Colonic mucosa (tissue), 4 donors: ENCODE results near the gene SH3GLB1. TPM values are rescaled to one million over a fixed set of nuclear protein-coding genes. Genes with fewer than 3 reads are reported as not detected.

ENCODE experiments used
- DNase-seq: peaks from one replicate; pipeline ENCODE4 v3.0.0-alpha.2; 2020
- H3K27ac ChIP-seq: fragments of 200-600 bp; one replicate; pipeline ENCODE4 v1.8.0; 2021
- H3K27me3 ChIP-seq: fragments of 200-600 bp; one replicate; pipeline ENCODE4 v1.8.0; 2021
- H3K36me3 ChIP-seq: fragments of 200-600 bp; one replicate; pipeline ENCODE4 v1.8.0; 2021
- H3K4me1 ChIP-seq: fragments of 200-600 bp; one replicate; pipeline ENCODE4 v1.8.0; 2021; ENCODE audit warnings: mild to moderate bottlenecking
- H3K4me3 ChIP-seq: fragments of 200-600 bp; one replicate; pipeline ENCODE4 v1.8.0; 2021
- H3K9ac ChIP-seq, 2 donors: one replicate each; pipeline ENCODE4 v1.7.0; 2013; ENCODE audit warnings: control low read depth in 2 of 2, low read depth in 2 of 2, low read length in 2 of 2
- H3K9me3 ChIP-seq: fragments of 200-600 bp; one replicate; pipeline ENCODE4 v1.8.0; 2021
- CTCF ChIP-seq: fragments of 200-600 bp; IDR thresholded peaks from one replicate; pipeline ENCODE4 v1.8.0; 2022; ENCODE audit warnings: antibody characterized with exemption, mild to moderate bottlenecking
- intact Hi-C: fragments of 100-400 bp; cut with DNase I; formaldehyde crosslinking; loops from one replicate; pipeline ENCODE4 v1.14.1; 2022
- total RNA-seq, 2 donors: library from RNA; stranded (reverse); fragmentation: NEBNext Ultra II Directional in 1 of 2; extraction: Animal tissue kit (Norgen Biotek cat#: 25700) in 1 of 2; gene quantifications; one replicate each; pipeline ENCODE4 v1.2.1, GENCODE V29; 2021
- donor health status: healthy.
- donor health status: DM: no; HTN: no; CAD: no.
- donor health status: DM: no; HTN: no; CAD: no.

The SH3GLB1 gene
- total RNA-seq, 2 donors from 2014 or later = 76.7 to 134 TPM

GRCh38 chr1:86739648-86740509 is 35.5 kb downstream of the SH3GLB1 start:
- Histone ChIP-seq H3K36me3 (peaks cover 13% of the 10 kb centered on the region), H3K27ac (no peak overlapping the region), H3K27me3 (no peaks in the 10 kb centered on the region), H3K9ac (no peak overlapping the region), H3K4me1 (no peaks in the 10 kb centered on the region), H3K9me3 (no peaks in the 10 kb centered on the region), H3K4me3 (no peak overlapping the region)
- TF ChIP-seq CTCF = no peak
- intact Hi-C loops = no loop called here
- no peak for DNase-seq

- H3K9ac ChIP-seq = no peak overlapping the region
- H3K4me1 ChIP-seq = no peaks in the 10 kb centered on the region
- TF ChIP-seq CTCF = peak; percentile 47
- no peak overlapping the region for H3K27ac ChIP-seq
- intact Hi-C loops = no loop called here
- H3K9me3 ChIP-seq = no peaks in the 10 kb centered on the region
- H3K36me3 ChIP-seq = peaks cover 13% of the 10 kb centered on the region
- no peaks in the 10 kb centered on the region for H3K27me3 ChIP-seq
- no peak overlapping the region for H3K4me3 ChIP-seq
- DNase-seq = no peak
These were observed 37.7 kb downstream of the SH3GLB1 start for GRCh38 chr1:86741947-86742572.

GRCh38 chr1:86747304-86747703 is 42.9 kb downstream of the SH3GLB1 start:
- intact Hi-C loops = no loop called here

GRCh38 chr1:86748622-86749373 is 44.4 kb downstream of the SH3GLB1 start:
- Histone ChIP-seq H3K4me1 (no peaks in the 10 kb centered on the region), H3K9ac (no peak overlapping the region), H3K36me3 (no peaks in the 10 kb centered on the region), H3K9me3 (no peaks in the 10 kb centered on the region), H3K27ac (no peak overlapping the region), H3K4me3 (no peak overlapping the region), H3K27me3 (no peaks in the 10 kb centered on the region)
- no peak for TF ChIP-seq CTCF
- DNase-seq = no peak
- intact Hi-C loops = no loop called here

More at GRCh38 chr1:86747304-86747703, 42.9 kb downstream of the SH3GLB1 start:
- H3K4me1 ChIP-seq = no peaks in the 10 kb centered on the region
- no peak overlapping the region for H3K4me3 ChIP-seq
- H3K9me3 ChIP-seq = no peaks in the 10 kb centered on the region
- DNase-seq = no peak
- H3K9ac ChIP-seq = no peak overlapping the region
- H3K27me3 ChIP-seq = no peaks in the 10 kb centered on the region
- no peak overlapping the region for H3K27ac ChIP-seq
- TF ChIP-seq CTCF = no peak
- H3K36me3 ChIP-seq = peaks cover 13% of the 10 kb centered on the region

GRCh38 chr1:86750076-86750475 is 45.7 kb downstream of the SH3GLB1 start:
- no peaks in the 10 kb centered on the region for H3K9me3 ChIP-seq
- intact Hi-C loops = no loop called here
- no peak overlapping the region for H3K4me3 ChIP-seq
- no peaks in the 10 kb centered on the region for H3K36me3 ChIP-seq
- no peak overlapping the region for H3K9ac ChIP-seq
- H3K27me3 ChIP-seq = no peaks in the 10 kb centered on the region
- H3K27ac ChIP-seq = no peak overlapping the region
- no peak for TF ChIP-seq CTCF
- no peaks in the 10 kb centered on the region for H3K4me1 ChIP-seq
- DNase-seq = no peak
